Activated naive CD4-positive, alpha-beta T cell treated with anti-CD3 and anti-CD28 coated beads, Interleukin-2, amount 10 ng/mL, durations not matched to agents 5 hours and 36 hours (primary cell): ENCODE measurements around the gene TLE6. TPM values are rescaled to one million over a fixed set of nuclear protein-coding genes. Genes with fewer than 3 reads are reported as not detected.

ENCODE experiments used
- total RNA-seq, 2 experiments: library from RNA; stranded (reverse); gene quantifications; one replicate each; pipeline ENCODE4 v1.2.3, GENCODE V29; 2021

TLE6 gene
- total RNA-seq, result 1 to 10 TPM; 1.2 to 2.1 TPM

DNA sequence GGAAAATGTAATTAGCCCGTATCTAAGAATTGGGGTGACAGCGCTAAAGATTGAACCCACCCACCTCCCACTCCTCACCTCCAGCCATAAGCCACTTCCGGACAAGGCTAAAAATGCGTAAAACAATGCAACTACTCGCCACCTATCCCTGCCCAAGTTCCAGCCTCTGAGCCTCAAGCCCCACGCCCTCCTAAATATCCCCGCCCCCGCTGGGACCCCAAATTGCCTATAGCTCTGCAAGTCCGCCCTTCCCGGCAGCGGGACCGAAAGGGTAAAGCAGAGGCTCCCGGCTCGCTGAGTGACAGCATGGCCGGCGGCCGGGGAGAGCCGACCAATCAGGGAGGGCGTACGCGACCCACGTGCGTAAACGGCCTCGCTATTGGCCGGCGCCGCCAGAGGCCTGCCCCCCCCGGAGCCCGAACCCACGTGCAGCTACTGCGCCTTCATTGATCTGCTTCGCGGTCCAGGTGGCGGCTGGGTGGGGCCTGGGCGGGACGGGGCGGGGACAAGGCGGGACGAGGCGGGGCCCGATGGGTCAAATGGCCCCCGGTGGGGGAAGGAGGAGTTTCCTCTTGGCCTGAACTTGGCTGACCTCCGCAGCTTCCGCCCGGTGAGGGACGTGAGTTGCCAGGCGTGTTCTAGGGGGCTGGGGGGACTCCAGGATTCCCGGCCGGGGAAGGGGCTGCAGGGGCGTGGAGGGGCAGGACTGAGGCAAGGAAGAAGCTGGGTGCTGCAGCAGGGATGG is at the start of gene TLE6:
Gene TLE6 (plus strand): TSS at position 564 of the 745 bp plus-strand sequence. CDS start 670 bp downstream, outside the sequence.

DNA sequence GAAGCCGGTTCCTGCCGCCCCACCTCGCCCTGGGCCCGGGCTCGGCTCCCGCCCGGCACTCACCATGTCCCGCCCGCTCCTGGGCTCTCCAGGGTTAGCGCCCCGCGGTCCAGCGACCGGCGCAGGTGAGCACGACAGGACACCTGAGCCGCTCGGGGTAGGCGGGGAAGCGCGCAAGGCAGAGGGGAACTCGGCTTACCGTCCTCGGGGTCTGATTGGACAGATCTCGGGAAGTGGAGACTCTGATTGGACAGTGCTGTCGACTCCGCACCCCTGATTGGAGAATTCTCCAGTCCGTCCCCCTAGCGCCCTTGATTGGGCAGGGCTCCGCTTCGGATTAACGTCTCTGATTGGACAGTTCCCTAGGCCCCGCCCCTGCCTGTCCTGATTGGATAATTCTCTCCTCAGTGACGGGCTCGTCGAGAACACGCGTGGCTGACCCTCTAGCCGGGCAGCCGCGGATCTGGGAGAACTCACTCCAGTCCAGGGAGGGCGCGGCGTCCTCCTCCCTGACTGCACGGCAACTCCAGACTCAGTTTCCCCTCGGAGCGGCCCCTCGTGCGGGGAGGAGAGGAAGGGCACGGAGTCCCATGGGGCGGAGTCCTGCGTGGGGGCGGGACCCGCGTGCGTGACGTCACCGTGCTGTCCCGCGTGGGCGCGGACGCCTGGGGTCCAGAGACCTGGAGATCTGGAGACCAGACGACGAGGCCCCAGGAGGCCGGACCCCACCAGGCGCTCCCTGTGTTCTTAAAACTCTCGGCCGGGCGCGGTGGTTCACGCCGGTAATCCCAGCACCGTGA is 32.4 kb upstream of the TLE6 start, which contains the start of gene ZNF77:
Gene ZNF77 (minus strand): TSS at position 197 of the 800 bp plus-strand sequence. CDS start 131 bp downstream, at position 66.

DNA sequence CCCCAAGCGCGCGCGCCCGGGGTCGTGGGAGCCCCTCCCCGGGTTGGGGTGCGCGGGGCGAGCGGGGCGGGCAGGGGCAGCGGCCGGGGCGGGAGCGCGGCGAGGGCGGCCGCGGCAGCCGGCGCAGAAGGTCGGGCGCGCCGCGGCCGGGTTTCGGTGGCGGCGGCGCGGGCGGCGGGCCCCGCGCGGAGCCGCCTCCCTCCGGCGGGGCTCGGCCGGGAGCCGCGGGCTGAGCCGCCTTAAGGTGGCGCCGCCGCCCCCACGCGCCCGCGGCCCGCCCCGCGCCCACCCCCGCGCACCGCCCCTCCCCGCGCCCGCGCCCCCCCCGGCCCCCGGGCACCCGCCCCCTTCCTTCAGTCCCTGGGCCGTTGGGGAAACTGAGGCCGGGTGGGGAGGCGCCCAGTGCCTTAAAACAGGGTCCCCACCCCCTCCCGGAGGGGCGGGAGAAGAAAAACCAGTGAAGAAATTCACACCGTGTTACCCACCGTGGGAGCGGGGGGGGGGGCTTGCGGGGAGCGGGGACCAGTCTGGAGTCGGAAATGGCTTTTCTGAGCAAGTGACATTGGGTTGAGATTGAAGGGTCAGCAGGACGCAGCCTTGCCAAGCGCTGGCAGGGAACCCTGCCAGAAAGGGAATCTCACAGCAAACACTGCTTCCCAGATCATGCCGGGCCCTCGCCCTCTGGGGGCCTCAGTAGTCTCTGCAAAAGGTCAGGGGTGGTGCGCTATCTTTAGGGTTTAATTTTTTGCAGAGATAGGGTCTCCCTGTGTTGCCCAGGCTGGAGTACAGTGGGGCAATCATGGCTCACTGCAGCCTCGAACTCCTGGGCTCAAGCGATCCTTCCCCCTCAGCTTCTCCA is 51.9 kb downstream of the TLE6 start, which contains the start of gene TLE2:
Gene TLE2 (minus strand): TSS at position 216 of the 859 bp plus-strand sequence. CDS start 376 bp downstream, outside the sequence.

Other genes with a start within 250 kb of the TLE6 start
- 10 to 100 TPM; 18.5 to 21.5 TPM for gene SLC39A3, start 237.5 kb upstream of the TLE6 start, total RNA-seq
- gene SGTA, start 194.3 kb upstream of the TLE6 start, total RNA-seq, result 10 to 100 TPM; 37.6 to 37.8 TPM
- gene THOP1, start 192.1 kb upstream of the TLE6 start, total RNA-seq, result 10 to 100 TPM; 62.0 to 66.6 TPM
- 1 to 10 TPM; 3.3 to 3.8 TPM for gene ZNF554, start 157.7 kb upstream of the TLE6 start, total RNA-seq
- 1 to 10 TPM; 3.9 to 4.3 TPM for gene ZNF555, start 136.1 kb upstream of the TLE6 start, total RNA-seq
- not detected for gene ZNF556, start 110.2 kb upstream of the TLE6 start, total RNA-seq
- 1 to 10 TPM; 3.5 to 3.8 TPM for gene ZNF57, start 76.6 kb upstream of the TLE6 start, total RNA-seq
- gene ZNF77, start 32.6 kb upstream of the TLE6 start, total RNA-seq, result 1 to 10 TPM; 3.8 to 4.3 TPM
- 1 to 10 TPM; 1.1 to 1.9 TPM for gene TLE2, start 51.7 kb downstream of the TLE6 start, total RNA-seq
- 100 to 1,000 TPM; 817 to 819 TPM for gene TLE5, start 84.9 kb downstream of the TLE6 start, total RNA-seq
- under 1 TPM; 0.88 to 0.89 TPM for gene GNA11, start 116.8 kb downstream of the TLE6 start, total RNA-seq
- gene GNA15, start 158.5 kb downstream of the TLE6 start, total RNA-seq, result 10 to 100 TPM; 36.5 to 37.4 TPM
- 100 to 1,000 TPM; 224 to 233 TPM for gene S1PR4, start 201.2 kb downstream of the TLE6 start, total RNA-seq
- 10 to 100 TPM; 55.2 to 55.6 TPM for gene NCLN, start 208.4 kb downstream of the TLE6 start, total RNA-seq
- gene CELF5, start 247.1 kb downstream of the TLE6 start, total RNA-seq, result under 1 TPM; 0.10 to 0.43 TPM